ENCODE measurements around the gene GJB1.
"Not testable (repeated sequence)": the region's sequence is repeated elsewhere in the genome, so short reads cannot be mapped to it uniquely, and the experiment has no call there.

GRCh38 chrX:71268624-71269023 is 45.6 kb downstream of the GJB1 start:
- TF ChIP-seq, protein P1, sequence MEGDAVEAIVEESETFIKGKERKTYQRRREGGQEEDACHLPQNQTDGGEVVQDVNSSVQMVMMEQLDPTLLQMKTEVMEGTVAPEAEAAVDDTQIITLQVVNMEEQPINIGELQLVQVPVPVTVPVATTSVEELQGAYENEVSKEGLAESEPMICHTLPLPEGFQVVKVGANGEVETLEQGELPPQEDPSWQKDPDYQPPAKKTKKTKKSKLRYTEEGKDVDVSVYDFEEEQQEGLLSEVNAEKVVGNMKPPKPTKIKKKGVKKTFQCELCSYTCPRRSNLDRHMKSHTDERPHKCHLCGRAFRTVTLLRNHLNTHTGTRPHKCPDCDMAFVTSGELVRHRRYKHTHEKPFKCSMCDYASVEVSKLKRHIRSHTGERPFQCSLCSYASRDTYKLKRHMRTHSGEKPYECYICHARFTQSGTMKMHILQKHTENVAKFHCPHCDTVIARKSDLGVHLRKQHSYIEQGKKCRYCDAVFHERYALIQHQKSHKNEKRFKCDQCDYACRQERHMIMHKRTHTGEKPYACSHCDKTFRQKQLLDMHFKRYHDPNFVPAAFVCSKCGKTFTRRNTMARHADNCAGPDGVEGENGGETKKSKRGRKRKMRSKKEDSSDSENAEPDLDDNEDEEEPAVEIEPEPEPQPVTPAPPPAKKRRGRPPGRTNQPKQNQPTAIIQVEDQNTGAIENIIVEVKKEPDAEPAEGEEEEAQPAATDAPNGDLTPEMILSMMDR (IDR thresholded peaks at IDR 0.05) = not testable (repeated sequence)
- TF ChIP-seq EZH2 (IDR thresholded peaks at IDR 0.05; ENCODE audit: borderline replicate concordance, insufficient read depth, low read depth, low read length, poor library complexity, severe bottlenecking) = not testable (repeated sequence)
